Prostate gland (tissue), 2 donors: ENCODE measurements around the gene MAP3K15.

Experiments
- CTCF ChIP-seq, 4 experiments: fragments of 200-600 bp in 2 of 4; fragments of 450-650 bp in 2 of 4; sonication (generic) in 2 of 4; IDR thresholded peaks; 1 replicate in 3 of 4; 2 replicates in 1 of 4; pipeline ENCODE4 v1.5.1; 2016 to 2019; ENCODE audit warnings: antibody characterized with exemption in 4 of 4, mild to moderate bottlenecking in 2 of 4, moderate library complexity in 2 of 4
- POLR2A ChIP-seq: fragments of 450-650 bp; IDR thresholded peaks from one replicate; pipeline ENCODE4 v1.6.1; 2016; ENCODE audit warnings: antibody characterized with exemption, mild to moderate bottlenecking

GRCh38 chrX:19544693-19545305 lies 29.5 kb upstream of the MAP3K15 start:
- no peak for TF ChIP-seq POLR2A
- peak in 3 of 4 experiments; percentile 27 to 51 (median 51) for TF ChIP-seq CTCF (IDR thresholded peaks at IDR 0.05)
